ENCODE measurements around the gene EBF3. TPM values are rescaled to one million over a fixed set of nuclear protein-coding genes. Genes with fewer than 3 reads are reported as not detected.

Gene EBF3
- total and polyA plus RNA-seq, 4 experiments from 2014 or later, result not detected

GRCh38 chr10:129825826-129826225 is 138.2 kb downstream of the EBF3 start:
- no peaks in the 10 kb centered on the region for H3K4me1 ChIP-seq (ENCODE audit: insufficient read depth, low read length)
- DNase-seq, result no peak
- no peak overlapping the region for H3K27ac ChIP-seq (ENCODE audit: low read depth, low read length)
- H3K27me3 ChIP-seq (ENCODE audit: insufficient read depth, low read length), result no peaks in the 10 kb centered on the region
- H3K9me3 ChIP-seq (ENCODE audit: control insufficient read depth in 1 of 2, low read length in 2 of 2), result no peaks in the 10 kb centered on the region
- Mint-ChIP-seq H3K27me3 (peaks cover 0 to 7% of the 10 kb centered on the region in 2 donors), H3K4me3 (no peak overlapping the region), H3K27ac (no peak overlapping the region), H3K36me3 (no peaks in the 10 kb centered on the region), H3K9me3 (peaks cover 0 to 1% (median 0%) of the 10 kb centered on the region in 8 donors), H3K4me1 (no peaks in the 10 kb centered on the region)
- ChIA-PET POLR2A (ENCODE audit: partially characterized antibody) (no interaction called here), CTCF (ENCODE audit: partially characterized antibody) (no interaction called here)
- intact Hi-C loops (cut with micrococcal nuclease), result no loop called here
- no peak overlapping the region for H3K4me3 ChIP-seq (ENCODE audit: low read length in 2 of 2)
- no peaks in the 10 kb centered on the region for H3K36me3 ChIP-seq (ENCODE audit: insufficient read depth, low read length)

GRCh38 chr10:129825221-129825620 is 138.9 kb downstream of the EBF3 start:
- intact Hi-C loops (cut with micrococcal nuclease), result no loop called here
- Histone ChIP-seq H3K27ac (ENCODE audit: low read depth, low read length) (no peak overlapping the region), H3K4me3 (ENCODE audit: low read length in 2 of 2) (no peak overlapping the region), H3K27me3 (ENCODE audit: insufficient read depth, low read length) (no peaks in the 10 kb centered on the region), H3K36me3 (ENCODE audit: insufficient read depth, low read length) (no peaks in the 10 kb centered on the region), H3K9me3 (ENCODE audit: control insufficient read depth in 1 of 2, low read length in 2 of 2) (no peaks in the 10 kb centered on the region), H3K4me1 (ENCODE audit: insufficient read depth, low read length) (no peaks in the 10 kb centered on the region)
- DNase-seq, result no peak
- Mint-ChIP-seq H3K27ac (no peak overlapping the region), H3K9me3 (peaks cover 0 to 1% (median 0%) of the 10 kb centered on the region in 8 donors), H3K4me1 (no peaks in the 10 kb centered on the region), H3K36me3 (no peaks in the 10 kb centered on the region), H3K4me3 (no peak overlapping the region), H3K27me3 (peaks cover 0 to 7% of the 10 kb centered on the region in 2 donors)
- ChIA-PET CTCF (ENCODE audit: partially characterized antibody) (no interaction called here), POLR2A (ENCODE audit: partially characterized antibody) (no interaction called here)

GRCh38 chr10:129820451-129820850 is 143.6 kb downstream of the EBF3 start:
- Histone ChIP-seq H3K27me3 (ENCODE audit: insufficient read depth, low read length) (no peaks in the 10 kb centered on the region), H3K9me3 (ENCODE audit: control insufficient read depth in 1 of 2, low read length in 2 of 2) (no peaks in the 10 kb centered on the region), H3K4me3 (ENCODE audit: low read length in 2 of 2) (no peak overlapping the region), H3K36me3 (ENCODE audit: insufficient read depth, low read length) (no peaks in the 10 kb centered on the region), H3K4me1 (ENCODE audit: insufficient read depth, low read length) (no peaks in the 10 kb centered on the region), H3K27ac (ENCODE audit: low read depth, low read length) (no peak overlapping the region)
- no peak overlapping the region for H3K27ac Mint-ChIP-seq
- no peaks in the 10 kb centered on the region for H3K36me3 Mint-ChIP-seq
- H3K4me3 Mint-ChIP-seq, result no peak overlapping the region
- no peaks in the 10 kb centered on the region for H3K4me1 Mint-ChIP-seq
- ChIA-PET CTCF (ENCODE audit: partially characterized antibody) (no interaction called here), POLR2A (ENCODE audit: partially characterized antibody) (no interaction called here)
- H3K27me3 Mint-ChIP-seq, result peaks cover 0 to 3% of the 10 kb centered on the region in 2 donors
- no peak for DNase-seq
- peaks cover 0 to 18% (median 9%) of the 10 kb centered on the region in 8 donors for H3K9me3 Mint-ChIP-seq
- intact Hi-C loops (cut with micrococcal nuclease), result no loop called here

GRCh38 chr10:129816656-129817045 is 147.4 kb downstream of the EBF3 start:
- Mint-ChIP-seq H3K27me3 (peaks cover 0 to 2% of the 10 kb centered on the region in 2 donors), H3K4me1 (no peaks in the 10 kb centered on the region), H3K27ac (no peak overlapping the region), H3K4me3 (no peak overlapping the region), H3K9me3 (peaks cover 0 to 29% (median 9%) of the 10 kb centered on the region in 8 donors), H3K36me3 (no peaks in the 10 kb centered on the region)
- Histone ChIP-seq H3K27ac (ENCODE audit: low read depth, low read length) (no peak overlapping the region), H3K4me1 (ENCODE audit: insufficient read depth, low read length) (no peaks in the 10 kb centered on the region), H3K9me3 (ENCODE audit: control insufficient read depth in 1 of 2, low read length in 2 of 2) (no peaks in the 10 kb centered on the region), H3K27me3 (ENCODE audit: insufficient read depth, low read length) (no peaks in the 10 kb centered on the region), H3K4me3 (ENCODE audit: low read length in 2 of 2) (no peak overlapping the region), H3K36me3 (ENCODE audit: insufficient read depth, low read length) (no peaks in the 10 kb centered on the region)
- POLR2A ChIA-PET (ENCODE audit: partially characterized antibody), result no interaction called here
- no peak for DNase-seq
- CTCF ChIA-PET (ENCODE audit: partially characterized antibody), result no interaction called here
- intact Hi-C loops (cut with micrococcal nuclease), result no loop called here

- no peaks in the 10 kb centered on the region for H3K27me3 ChIP-seq (ENCODE audit: insufficient read depth, low read length)
- no peaks in the 10 kb centered on the region for H3K4me1 Mint-ChIP-seq
- H3K9me3 ChIP-seq (ENCODE audit: control insufficient read depth in 1 of 2, low read length in 2 of 2), result no peaks in the 10 kb centered on the region
- no peak for DNase-seq
- no peak overlapping the region for H3K4me3 Mint-ChIP-seq
- no peaks in the 10 kb centered on the region for H3K4me1 ChIP-seq (ENCODE audit: insufficient read depth, low read length)
- peaks cover 0 to 2% of the 10 kb centered on the region in 2 donors for H3K27me3 Mint-ChIP-seq
- POLR2A ChIA-PET (ENCODE audit: partially characterized antibody), result no interaction called here
- CTCF ChIA-PET (ENCODE audit: partially characterized antibody), result no interaction called here
- no peaks in the 10 kb centered on the region for H3K36me3 Mint-ChIP-seq
- H3K9me3 Mint-ChIP-seq, result peaks cover 0 to 29% (median 9%) of the 10 kb centered on the region in 8 donors
- H3K27ac Mint-ChIP-seq, result no peak overlapping the region
- H3K27ac ChIP-seq (ENCODE audit: low read depth, low read length), result no peak overlapping the region
- intact Hi-C loops (cut with micrococcal nuclease), result no loop called here
- H3K36me3 ChIP-seq (ENCODE audit: insufficient read depth, low read length), result no peaks in the 10 kb centered on the region
- no peak overlapping the region for H3K4me3 ChIP-seq (ENCODE audit: low read length in 2 of 2)
These were observed 148.0 kb downstream of the EBF3 start for GRCh38 chr10:129815898-129816655.

- H3K27ac ChIP-seq (ENCODE audit: low read depth, low read length), result no peak overlapping the region
- intact Hi-C loops (cut with micrococcal nuclease), result no loop called here
- Mint-ChIP-seq H3K36me3 (no peaks in the 10 kb centered on the region), H3K9me3 (peaks cover 0 to 29% (median 9%) of the 10 kb centered on the region in 8 donors), H3K4me3 (no peak overlapping the region), H3K27ac (no peak overlapping the region), H3K27me3 (peaks cover 0 to 2% of the 10 kb centered on the region in 2 donors), H3K4me1 (no peaks in the 10 kb centered on the region)
- no peak overlapping the region for H3K4me3 ChIP-seq (ENCODE audit: low read length in 2 of 2)
- H3K36me3 ChIP-seq (ENCODE audit: insufficient read depth, low read length), result no peaks in the 10 kb centered on the region
- H3K27me3 ChIP-seq (ENCODE audit: insufficient read depth, low read length), result no peaks in the 10 kb centered on the region
- POLR2A ChIA-PET (ENCODE audit: partially characterized antibody), result no interaction called here
- H3K9me3 ChIP-seq (ENCODE audit: control insufficient read depth in 1 of 2, low read length in 2 of 2), result no peaks in the 10 kb centered on the region
- CTCF ChIA-PET (ENCODE audit: partially characterized antibody), result no interaction called here
- no peaks in the 10 kb centered on the region for H3K4me1 ChIP-seq (ENCODE audit: insufficient read depth, low read length)
- DNase-seq, result no peak
These were observed 149.1 kb downstream of the EBF3 start for GRCh38 chr10:129814681-129815646.

- Mint-ChIP-seq H3K4me3 (no peak overlapping the region), H3K27ac (no peak overlapping the region), H3K36me3 (no peaks in the 10 kb centered on the region), H3K27me3 (peaks cover 0 to 2% of the 10 kb centered on the region in 2 donors), H3K4me1 (no peaks in the 10 kb centered on the region), H3K9me3 (peaks cover 0 to 21% (median 3%) of the 10 kb centered on the region in 8 donors)
- Histone ChIP-seq H3K9me3 (ENCODE audit: control insufficient read depth in 1 of 2, low read length in 2 of 2) (no peaks in the 10 kb centered on the region), H3K36me3 (ENCODE audit: insufficient read depth, low read length) (no peaks in the 10 kb centered on the region), H3K27me3 (ENCODE audit: insufficient read depth, low read length) (no peaks in the 10 kb centered on the region), H3K4me1 (ENCODE audit: insufficient read depth, low read length) (no peaks in the 10 kb centered on the region), H3K4me3 (ENCODE audit: low read length in 2 of 2) (no peak overlapping the region), H3K27ac (ENCODE audit: low read depth, low read length) (no peak overlapping the region)
- DNase-seq, result no peak
- intact Hi-C loops (cut with micrococcal nuclease), result no loop called here
- CTCF ChIA-PET (ENCODE audit: partially characterized antibody), result no interaction called here
- POLR2A ChIA-PET (ENCODE audit: partially characterized antibody), result no interaction called here
These were observed 151.7 kb downstream of the EBF3 start for GRCh38 chr10:129812398-129812797.
